ENCODE data around the gene FLT3. TPM values are rescaled to one million over a fixed set of nuclear protein-coding genes. Genes with fewer than 3 reads are reported as not detected.

Gene FLT3
- total and polyA plus RNA-seq, 10 of the 15 experiments (the other 5 are each of a cell fraction or from before 2014, with no cell fraction given), result 0.04 to 0.19 (median 0.11) TPM; not detected in 1

DNA sequence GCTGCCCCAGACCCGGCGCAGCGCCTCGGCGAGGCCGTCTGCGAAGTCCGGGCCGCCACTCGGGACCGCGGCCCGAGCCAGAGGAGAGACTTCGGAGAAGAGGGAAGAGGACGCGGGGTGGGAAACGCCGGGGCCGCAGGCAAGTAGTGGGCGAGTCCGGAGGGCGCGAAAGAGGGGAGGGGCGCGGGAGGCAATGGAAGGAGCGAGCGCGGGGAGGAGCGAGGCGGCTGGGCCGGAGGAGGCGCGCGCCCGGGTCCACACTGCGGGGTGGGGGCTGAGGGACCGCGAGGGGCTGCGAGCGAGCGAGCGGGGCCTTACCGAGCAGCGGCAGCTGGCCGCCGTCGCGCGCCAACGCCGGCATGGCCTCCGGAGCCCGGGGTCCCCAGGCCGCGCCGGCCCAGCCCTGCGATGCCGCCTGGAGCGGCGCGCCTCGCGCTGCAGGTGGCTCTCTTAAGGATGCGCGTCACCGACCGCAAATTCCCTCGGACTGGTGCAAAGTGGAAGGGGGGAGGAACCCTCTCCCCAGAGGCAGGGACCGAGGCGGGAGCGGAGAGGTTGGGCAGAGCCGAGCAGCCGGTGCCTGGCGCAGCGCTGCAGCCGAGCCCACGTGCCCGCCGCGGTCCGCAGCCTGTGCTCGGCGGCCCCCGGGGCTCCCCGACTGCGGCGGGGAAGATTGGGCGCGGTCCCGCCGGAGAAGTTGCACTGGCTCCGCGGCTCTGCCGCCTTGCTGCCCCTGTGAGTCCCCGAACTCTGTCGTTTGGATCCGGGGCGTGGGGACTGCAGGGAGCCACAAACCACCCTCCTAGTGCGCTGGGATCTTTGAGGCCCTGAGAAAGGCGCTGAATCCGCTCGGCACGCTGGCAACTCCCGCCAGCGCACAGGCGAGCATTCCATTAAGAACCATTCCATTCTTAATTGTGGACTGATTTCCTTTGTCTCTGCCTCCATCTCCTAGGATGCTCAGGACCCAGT lies at the start of gene FLT3 (continued):
- TF ChIP-seq RUNX3 (IDR thresholded peaks at IDR 0.05; ENCODE audit: low read length) (peak; percentile 45; the same call in 1 of the 2 replicates), BHLHE40 (IDR thresholded peaks at IDR 0.05; ENCODE audit: borderline replicate concordance in 1 of 2, low read depth in 2 of 2, low read length in 1 of 2) (peak in 1 of 2 experiments; percentile 71; a peak in 2 of 4 replicates), SREBF1 (IDR thresholded peaks at IDR 0.05; ENCODE audit: low read length) (no peak), HDAC6 (IDR thresholded peaks at IDR 0.05; ENCODE audit: unreplicated experiment) (peak; percentile 93)

DNA sequence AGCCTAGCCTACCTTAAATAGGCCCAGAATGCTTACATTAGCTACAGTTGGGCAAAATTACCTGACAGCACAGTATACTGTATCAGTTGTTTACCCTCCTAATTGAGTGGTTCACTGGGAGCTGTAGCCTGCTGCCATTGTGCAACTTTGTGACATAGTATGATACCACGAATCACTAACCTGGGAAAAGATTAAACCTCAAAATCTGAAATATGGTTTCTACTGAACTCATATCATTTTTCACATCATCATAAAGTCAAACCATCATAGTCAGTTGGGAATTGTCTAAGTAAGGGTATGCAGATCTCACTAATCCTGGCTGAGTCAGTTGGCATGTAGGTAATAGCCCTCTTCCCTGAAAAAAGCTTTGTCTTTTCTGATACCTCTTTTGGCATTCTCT lies 47.1 kb upstream of the FLT3 start:
- no peaks in the 10 kb centered on the region; the same call in 2 of the 3 replicates for H3K9me3 ChIP-seq (replicated peaks; ENCODE audit: control insufficient read depth, insufficient read depth, low read length)
- no peaks in the 10 kb centered on the region for H3K4me1 ChIP-seq (ENCODE audit: control insufficient read depth, insufficient read depth, low read length)
- 100% methylated on average over 1 of the region's 1 CpG for WGBS (ENCODE audit: insufficient coverage, insufficient replicate concordance, low lambda C conversion rate, missing lambda C conversion rate)
- H2AFZ ChIP-seq (ENCODE audit: control insufficient read depth, low read depth, low read length), result no peak overlapping the region
- RAD21 ChIA-PET (ENCODE audit: unreplicated experiment), result no interaction called here
- no peak overlapping the region for H3K27ac ChIP-seq (ENCODE audit: control insufficient read depth, insufficient read depth)
- CTCF ChIA-PET, result no interaction called here
- BruUV-seq (replicated peaks), result no TSS peak
- H3K4me3 ChIP-seq, result no peak overlapping the region
- DNase-seq (ENCODE audit: low read depth, low spot score) (no peak), ATAC-seq (no peak), FAIRE-seq (no peak)
- H3K9ac ChIP-seq (ENCODE audit: control insufficient read depth, insufficient read depth, low read length), result no peak overlapping the region
- intact Hi-C loops (cut with micrococcal nuclease; ENCODE audit: unreplicated experiment) (no loop called here), in situ Hi-C loops (cut with MboI) (no loop called here)
- H3K36me3 ChIP-seq (ENCODE audit: control insufficient read depth in 2 of 2, insufficient read depth in 2 of 2, low read length in 1 of 2), result peaks cover 0 to 8% of the 10 kb centered on the region in 2 experiments; a peak in 1 of 4 replicates
- peaks cover 73% of the 10 kb centered on the region for H3K79me2 ChIP-seq (ENCODE audit: control insufficient read depth, insufficient read depth, low read length)
- H3K27me3 ChIP-seq (replicated peaks in 1 of 2; ENCODE audit: control insufficient read depth in 2 of 2, insufficient read depth in 2 of 2, low read length in 1 of 2), result no peaks in the 10 kb centered on the region
- TF ChIP-seq RUNX3 (IDR thresholded peaks at IDR 0.05; ENCODE audit: low read length), result no peak
- 0 out of 2 replicates have a peak, but pooled peaks have one; percentile 15 for TF ChIP-seq POLR2AphosphoS5 (IDR thresholded peaks at IDR 0.05; ENCODE audit: low read length)
- POLR2A ChIA-PET, result interaction anchor here (1.5 kb wide), 1 partner anchor 9 kb away, joined by 9 read pairs; no protein-coding TSS in a partner anchor
- no peak overlapping the region for H3K4me2 ChIP-seq (ENCODE audit: control insufficient read depth, insufficient read depth)
- SMC1A ChIA-PET (ENCODE audit: uncharacterized antibody, unreplicated experiment), result interaction anchor here (0.8 to 1.6 kb wide), 4 partner anchors 8 to 126 kb away, joined by 3 to 7 read pairs (median 4); no protein-coding TSS in a partner anchor
- H4K20me1 ChIP-seq (ENCODE audit: control insufficient read depth, insufficient read depth), result no peaks in the 10 kb centered on the region
